GM12878 (cell line): ENCODE data around the gene IGFL3. TPM values are rescaled to one million over a fixed set of nuclear protein-coding genes. Genes with fewer than 3 reads are reported as not detected.
"Not testable (repeated sequence)": the region's sequence is repeated elsewhere in the genome, so short reads cannot be mapped to it uniquely, and the experiment has no call there.

Experiments used
- ATAC-seq: fragments of 200-7000 bp; cut with Tn5 transposase; 3 replicates; pipeline ENCODE4 v1.9.1; 2020; ENCODE audit warnings: mild to moderate bottlenecking, moderate library complexity
- BruUV-seq: library from RNA; stranded (reverse); fragments of 400-500 nt; replicated peaks from 2 replicates; lab custom pipeline; 2021; lab: Mats Ljungman, UMichigan
- CTCF ChIA-PET: fragments of 300-600 bp; sonication (Branson Sonifier 250); formaldehyde crosslinking; extraction: SDS; loops from one replicate; lab custom pipeline; 2021; ENCODE audit warnings: inconsistent platforms; lab: Yijun Ruan, JAX
- POLR2A ChIA-PET: fragments of 350-600 bp; formaldehyde crosslinking; extraction: SDS; loops from one replicate; lab custom pipeline; 2021; ENCODE audit warnings: inconsistent platforms; lab: Charles Lee
- RAD21 ChIA-PET: fragments of 300-600 bp; sonication (Branson Sonifier 250); formaldehyde crosslinking; loops from one replicate; lab custom pipeline; 2023; ENCODE audit warnings: antibody characterized with exemption; ENCODE audit not compliant: unreplicated experiment; lab: Charles Lee
- SMC1A ChIA-PET: fragments of 300-600 bp; sonication (Branson Sonifier 250); formaldehyde crosslinking; loops from one replicate; lab custom pipeline; 2023; ENCODE audit not compliant: unreplicated experiment, uncharacterized antibody; lab: Charles Lee
- DNase-seq: peaks from one replicate; pipeline ENCODE4 v3.0.0-alpha.2; 2011; ENCODE audit warnings: low read depth, low spot score
- FAIRE-seq: peaks from 3 replicates; lab custom pipeline; 2011; peaks lifted over from hg19 to GRCh38; lab: Jason Lieb, UNC
- H2AFZ ChIP-seq: 2 replicates; pipeline ENCODE4 v1.6.0; 2011; ENCODE audit warnings: low read depth, low read length, control low read depth; ENCODE audit not compliant: control insufficient read depth
- H3K27ac ChIP-seq: 2 replicates; pipeline ENCODE4 v1.5.1; 2011; ENCODE audit warnings: control low read depth; ENCODE audit not compliant: control insufficient read depth, insufficient read depth
- H3K27me3 ChIP-seq, 2 experiments: replicated peaks in 1 of 2; 2 replicates each; pipeline versions ENCODE4 v1.6.0 to v1.6.1; 2011; ENCODE audit warnings: low read length in 1 of 2; ENCODE audit not compliant: control insufficient read depth in 2 of 2, insufficient read depth in 2 of 2
- H3K36me3 ChIP-seq, 2 experiments: 2 replicates each; pipeline ENCODE4 v1.5.1; 2011; ENCODE audit warnings: low read length in 1 of 2; ENCODE audit not compliant: control insufficient read depth in 2 of 2, insufficient read depth in 2 of 2
- H3K4me1 ChIP-seq: 2 replicates; pipeline ENCODE4 v1.6.1; 2011; ENCODE audit warnings: mild to moderate bottlenecking, low read length, moderate library complexity, mixed read lengths; ENCODE audit not compliant: control insufficient read depth, insufficient read depth
- H3K4me2 ChIP-seq: 2 replicates; pipeline ENCODE4 v1.6.0; 2011; ENCODE audit warnings: control low read depth; ENCODE audit not compliant: control insufficient read depth, insufficient read depth
- H3K4me3 ChIP-seq: fragments of 200-600 bp; sonication (generic); 2 replicates; pipeline ENCODE4 v1.5.1; 2016
- H3K79me2 ChIP-seq: 2 replicates; pipeline ENCODE4 v1.6.0; 2011; ENCODE audit warnings: low read length; ENCODE audit not compliant: control insufficient read depth, insufficient read depth
- H3K9ac ChIP-seq: 2 replicates; pipeline ENCODE4 v1.8.0; 2011; ENCODE audit warnings: low read length, control low read depth, mixed read lengths; ENCODE audit not compliant: control insufficient read depth, insufficient read depth
- H3K9me3 ChIP-seq: replicated peaks from 3 replicates; pipeline ENCODE4 v1.5.1; 2011; ENCODE audit warnings: mild to moderate bottlenecking, low read length; ENCODE audit not compliant: control insufficient read depth, insufficient read depth
- H4K20me1 ChIP-seq: 2 replicates; pipeline ENCODE4 v1.6.0; 2011; ENCODE audit not compliant: control insufficient read depth, insufficient read depth
- FOS ChIP-seq: IDR thresholded peaks from 3 replicates; pipeline ENCODE4 v1.6.1; 2011; ENCODE audit warnings: borderline replicate concordance; ENCODE audit not compliant: insufficient read length; ENCODE audit errors: extremely low read depth
- GABPA ChIP-seq: IDR thresholded peaks from 2 replicates; pipeline ENCODE4 v1.6.1; 2014; ENCODE audit warnings: antibody characterized with exemption, low read depth, mild to moderate bottlenecking, inconsistent platforms
- JUND ChIP-seq: IDR thresholded peaks from 2 replicates; pipeline ENCODE4 v1.6.1; 2012; ENCODE audit warnings: low read depth, mild to moderate bottlenecking, low read length, improper control_type of control experiment, moderate library complexity
- POLR2AphosphoS5 ChIP-seq: IDR thresholded peaks from 2 replicates; pipeline ENCODE4 v1.6.1; 2011; ENCODE audit warnings: mild to moderate bottlenecking, low read length, inconsistent platforms
- RCOR1 ChIP-seq: conservative IDR thresholded peaks from 2 replicates; pipeline ENCODE4 v1.6.1; 2012; ENCODE audit warnings: low read depth, low read length, improper control_type of control experiment
- SPI1 ChIP-seq: IDR thresholded peaks from 2 replicates; pipeline ENCODE4 v1.6.1; 2011; ENCODE audit warnings: low read depth, mild to moderate bottlenecking, low read length, moderate library complexity, borderline replicate concordance; ENCODE audit not compliant: insufficient read depth
- SRF ChIP-seq, 2 experiments: IDR thresholded peaks; 2 replicates each; pipeline ENCODE4 v1.6.1; 2011; ENCODE audit warnings: low read depth in 2 of 2, low read length in 2 of 2, mild to moderate bottlenecking in 1 of 2, moderate library complexity in 1 of 2
- TAF1 ChIP-seq: IDR thresholded peaks from 2 replicates; pipeline ENCODE4 v1.6.1; 2011; ENCODE audit warnings: mild to moderate bottlenecking, low read depth, low read length, borderline replicate concordance
- TCF7 ChIP-seq: IDR thresholded peaks from 2 replicates; pipeline ENCODE4 v1.6.1; 2014; ENCODE audit warnings: antibody characterized with exemption, borderline replicate concordance
- USF1 ChIP-seq: IDR thresholded peaks from 2 replicates; pipeline ENCODE4 v1.6.1; 2011; ENCODE audit warnings: borderline replicate concordance, low read depth, mild to moderate bottlenecking, moderate library complexity, mixed read lengths, low read length; ENCODE audit not compliant: insufficient read depth; ENCODE audit errors: extremely low read length
- ZNF24 ChIP-seq: fragments of 450-650 bp; IDR thresholded peaks from 2 replicates; pipeline ENCODE4 v1.6.1; 2017; ENCODE audit warnings: antibody characterized with exemption, mild to moderate bottlenecking
- WGBS: methylation state at CpG from one replicate; pipeline ENCODE4 v1.1.6; 2016; ENCODE audit warnings: low lambda C conversion rate; ENCODE audit not compliant: insufficient replicate concordance, insufficient coverage; ENCODE audit errors: missing lambda C conversion rate; 5-methylcytosine and 5-hydroxymethylcytosine counted together
- in situ Hi-C: fragments of 300-500 bp; cut with MboI; formaldehyde crosslinking; loops from 9 replicates; pipeline ENCODE4 v1.14.3; 2018; ENCODE audit warnings: mixed read lengths
- intact Hi-C: fragments of 100-400 bp; cut with micrococcal nuclease; formaldehyde crosslinking; loops from one replicate; pipeline ENCODE4 v1.14.2; 2022; ENCODE audit not compliant: unreplicated experiment
- polyA plus RNA-seq, 11 experiments: library from polyadenylated mRNA; depleted of rRNA in 4 of 11; unstranded in 6 of 11; stranded (reverse) in 5 of 11; fragments of >200 nt; fragmentation: Nextera tagmentation in 4 of 11; fragmentation: Illumina TruSeq in 1 of 11; extraction: Ambion mirVana in 4 of 11; extraction: Trizol in 1 of 11; gene quantifications; 1 replicate in 1 of 11; 2 replicates in 10 of 11; pipeline versions ENCODE4 v1.2.1 to v1.2.3, GENCODE V29; 2011 to 2016; ENCODE audit warnings: inconsistent platforms in 2 of 11, missing spikeins in 2 of 11, low read depth in 1 of 11
- total RNA-seq, 4 experiments: library from RNA; depleted of rRNA in 3 of 4; stranded (reverse); fragments of >200 nt in 3 of 4; fragmentation: Illumina TruSeq in 1 of 4; extraction: Trizol in 1 of 4; gene quantifications; 2 replicates each; pipeline versions ENCODE4 v1.2.1 to v1.2.3, GENCODE V29; 2013 to 2021
- TF ChIP-seq, protein P1 (sequence below): IDR thresholded peaks from 2 replicates; pipeline ENCODE4 v1.6.1; 2012; ENCODE audit warnings: low read depth, low read length, improper control_type of control experiment
- TF ChIP-seq, protein P2 (sequence below): fragments of 450-650 bp; IDR thresholded peaks from 2 replicates; pipeline ENCODE4 v1.6.1; 2017; ENCODE audit warnings: mild to moderate bottlenecking, moderate library complexity

IGFL3 gene
- total and polyA plus RNA-seq, 10 of the 15 experiments (the other 5 are each of a cell fraction or from before 2014, with no cell fraction given): not detected

DNA sequence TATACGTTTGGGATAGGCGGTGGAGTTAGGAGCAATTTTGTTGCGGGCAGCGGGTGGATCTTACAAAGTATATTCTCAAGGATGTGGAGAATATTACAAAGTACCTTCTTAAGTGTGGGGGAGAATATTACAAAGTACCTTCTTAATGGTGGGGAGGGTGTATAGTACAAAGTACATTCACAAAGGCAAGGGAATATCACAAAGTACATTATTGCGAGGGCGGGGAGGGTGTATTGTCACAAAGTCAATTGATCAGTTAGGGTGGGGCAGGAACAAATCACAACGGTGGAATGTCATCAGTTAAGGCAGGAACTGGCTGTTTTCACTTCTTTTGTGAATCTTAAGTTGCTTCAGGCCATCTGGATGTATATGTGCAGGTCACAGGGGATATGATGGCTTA lies 22.2 kb downstream of the IGFL3 start:
- WGBS: 60% methylated on average over 7 of the region's 7 CpGs
- not testable (repeated sequence) for H2AFZ ChIP-seq

GRCh38 chr19:46101293-46101692 lies 23.2 kb downstream of the IGFL3 start:
- no peaks in the 10 kb centered on the region for H3K4me1 ChIP-seq
- ChIA-PET CTCF (no interaction called here), SMC1A (no interaction called here), RAD21 (no interaction called here), POLR2A (no interaction called here)
- ATAC-seq (no peak), FAIRE-seq (no peak), DNase-seq (no peak)
- WGBS: 24% methylated on average over 6 of the region's 6 CpGs
- no peaks in the 10 kb centered on the region for H3K36me3 ChIP-seq
- H2AFZ ChIP-seq: no peak overlapping the region
- no peaks in the 10 kb centered on the region for H3K27me3 ChIP-seq
- no TSS peak for BruUV-seq
- no peaks in the 10 kb centered on the region for H4K20me1 ChIP-seq
- no peak overlapping the region for H3K27ac ChIP-seq
- in situ Hi-C loops: no loop called here
- H3K9me3 ChIP-seq: no peaks in the 10 kb centered on the region; the same call in 2 of the 3 replicates
- intact Hi-C loops: no loop called here
- no peaks in the 10 kb centered on the region for H3K79me2 ChIP-seq
- H3K4me3 ChIP-seq: no peak overlapping the region
- H3K4me2 ChIP-seq: no peak overlapping the region
- no peak overlapping the region for H3K9ac ChIP-seq
- TF ChIP-seq POLR2AphosphoS5 (no peak), TCF7 (no peak), ZNF24 (no peak), GABPA (no peak), TAF1 (no peak), JUND (no peak), USF1 (no peak), SPI1 (no peak), FOS (no peak), RCOR1 (no peak), SRF (IDR thresholded peaks at IDR 0.05; ENCODE audit: low read depth in 2 of 2, low read length in 2 of 2) (no peak)
- TF ChIP-seq, protein P1, sequence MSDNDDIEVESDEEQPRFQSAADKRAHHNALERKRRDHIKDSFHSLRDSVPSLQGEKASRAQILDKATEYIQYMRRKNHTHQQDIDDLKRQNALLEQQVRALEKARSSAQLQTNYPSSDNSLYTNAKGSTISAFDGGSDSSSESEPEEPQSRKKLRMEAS: no peak
- TF ChIP-seq, protein P2, sequence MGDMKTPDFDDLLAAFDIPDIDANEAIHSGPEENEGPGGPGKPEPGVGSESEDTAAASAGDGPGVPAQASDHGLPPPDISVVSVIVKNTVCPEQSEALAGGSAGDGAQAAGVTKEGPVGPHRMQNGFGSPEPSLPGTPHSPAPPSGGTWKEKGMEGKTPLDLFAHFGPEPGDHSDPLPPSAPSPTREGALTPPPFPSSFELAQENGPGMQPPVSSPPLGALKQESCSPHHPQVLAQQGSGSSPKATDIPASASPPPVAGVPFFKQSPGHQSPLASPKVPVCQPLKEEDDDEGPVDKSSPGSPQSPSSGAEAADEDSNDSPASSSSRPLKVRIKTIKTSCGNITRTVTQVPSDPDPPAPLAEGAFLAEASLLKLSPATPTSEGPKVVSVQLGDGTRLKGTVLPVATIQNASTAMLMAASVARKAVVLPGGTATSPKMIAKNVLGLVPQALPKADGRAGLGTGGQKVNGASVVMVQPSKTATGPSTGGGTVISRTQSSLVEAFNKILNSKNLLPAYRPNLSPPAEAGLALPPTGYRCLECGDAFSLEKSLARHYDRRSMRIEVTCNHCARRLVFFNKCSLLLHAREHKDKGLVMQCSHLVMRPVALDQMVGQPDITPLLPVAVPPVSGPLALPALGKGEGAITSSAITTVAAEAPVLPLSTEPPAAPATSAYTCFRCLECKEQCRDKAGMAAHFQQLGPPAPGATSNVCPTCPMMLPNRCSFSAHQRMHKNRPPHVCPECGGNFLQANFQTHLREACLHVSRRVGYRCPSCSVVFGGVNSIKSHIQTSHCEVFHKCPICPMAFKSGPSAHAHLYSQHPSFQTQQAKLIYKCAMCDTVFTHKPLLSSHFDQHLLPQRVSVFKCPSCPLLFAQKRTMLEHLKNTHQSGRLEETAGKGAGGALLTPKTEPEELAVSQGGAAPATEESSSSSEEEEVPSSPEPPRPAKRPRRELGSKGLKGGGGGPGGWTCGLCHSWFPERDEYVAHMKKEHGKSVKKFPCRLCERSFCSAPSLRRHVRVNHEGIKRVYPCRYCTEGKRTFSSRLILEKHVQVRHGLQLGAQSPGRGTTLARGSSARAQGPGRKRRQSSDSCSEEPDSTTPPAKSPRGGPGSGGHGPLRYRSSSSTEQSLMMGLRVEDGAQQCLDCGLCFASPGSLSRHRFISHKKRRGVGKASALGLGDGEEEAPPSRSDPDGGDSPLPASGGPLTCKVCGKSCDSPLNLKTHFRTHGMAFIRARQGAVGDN: no peak

More for the DNA sequence above, 22.2 kb downstream of the IGFL3 start:
- H3K9me3 ChIP-seq, H3K27ac ChIP-seq, in situ Hi-C loops, DNase-seq, H3K27me3 ChIP-seq, H3K4me1 ChIP-seq, H3K4me3 ChIP-seq, CTCF ChIA-PET, RAD21 ChIA-PET, H4K20me1 ChIP-seq, ATAC-seq, H3K79me2 ChIP-seq, H3K36me3 ChIP-seq, intact Hi-C loops, H3K9ac ChIP-seq, BruUV-seq, H3K4me2 ChIP-seq, FAIRE-seq: not testable (repeated sequence)
- ChIA-PET SMC1A (interaction anchor here (0.8 kb wide), 1 partner anchor 9 kb away, joined by 3 read pairs; no protein-coding TSS in a partner anchor), POLR2A (interaction anchor here (0.6 kb wide), 1 partner anchor 268 kb away, joined by 4 read pairs; no protein-coding TSS in a partner anchor)
